ENCODE results near the gene MSL2.
"Not testable (repeated sequence)": the region's sequence is repeated elsewhere in the genome, so short reads cannot be mapped to it uniquely, and the experiment has no call there.

The MSL2 gene

GRCh38 chr3:136177876-136178275 is 18.3 kb downstream of the MSL2 start:
- Histone ChIP-seq H3K4me1 (0 out of 2 replicates have a peak, but pooled peaks cover 5% of the 10 kb centered on the region), H3K27me3 (no peaks in the 10 kb centered on the region), H3K36me3 (peaks cover 17% of the 10 kb centered on the region), H3K4me3 (no peak overlapping the region), H3K9me3 (peaks cover 26% of the 10 kb centered on the region), H3K4me2 (no peak overlapping the region), H3K27ac (no peak overlapping the region), H3K9ac (no peak overlapping the region), H4K20me1 (peaks cover 99% of the 10 kb centered on the region)
- TF ChIP-seq Cebpa-rat (IDR thresholded peaks at IDR 0.05) = no peak

GRCh38 chr3:136173939-136174490 is 22.1 kb downstream of the MSL2 start:
- Histone ChIP-seq H3K4me2 (no peak overlapping the region), H3K9me3 (peaks cover 23% of the 10 kb centered on the region), H3K36me3 (peaks cover 32% of the 10 kb centered on the region), H3K4me3 (no peak overlapping the region), H3K4me1 (peaks cover 25% of the 10 kb centered on the region), H4K20me1 (peaks cover 100% of the 10 kb centered on the region), H3K27me3 (no peaks in the 10 kb centered on the region), H3K27ac (no peak overlapping the region), H3K9ac (no peak overlapping the region)
- TF ChIP-seq Cebpa-rat (IDR thresholded peaks at IDR 0.05) = no peak

- H3K9ac ChIP-seq = no peak overlapping the region
- no peak overlapping the region for H3K4me3 ChIP-seq
- peaks cover 25% of the 10 kb centered on the region for H3K4me1 ChIP-seq
- peak overlapping the region; percentile 52 for H3K4me2 ChIP-seq
- H3K36me3 ChIP-seq = peaks cover 24% of the 10 kb centered on the region
- no peak for TF ChIP-seq Cebpa-rat (IDR thresholded peaks at IDR 0.05)
- H3K27ac ChIP-seq = no peak overlapping the region
- H4K20me1 ChIP-seq = peaks cover 100% of the 10 kb centered on the region
- H3K9me3 ChIP-seq = peaks cover 22% of the 10 kb centered on the region
- no peaks in the 10 kb centered on the region for H3K27me3 ChIP-seq
Measured at GRCh38 chr3:136171097-136171542, 25.0 kb downstream of the MSL2 start.

GRCh38 chr3:136168236-136168635 is 27.9 kb downstream of the MSL2 start:
- H3K4me1 ChIP-seq = peaks cover 41% of the 10 kb centered on the region
- peaks cover 29% of the 10 kb centered on the region; the same call in 1 of the 2 replicates for H3K36me3 ChIP-seq
- peaks cover 100% of the 10 kb centered on the region for H4K20me1 ChIP-seq
- not testable (repeated sequence) for H3K27ac ChIP-seq, H3K27me3 ChIP-seq, H3K4me3 ChIP-seq, H3K9ac ChIP-seq, H3K4me2 ChIP-seq
- peaks cover 31% of the 10 kb centered on the region for H3K9me3 ChIP-seq

GRCh38 chr3:136166507-136166906 is 29.6 kb downstream of the MSL2 start:
- Histone ChIP-seq H3K4me2 (no peak overlapping the region), H3K4me3 (no peak overlapping the region), H4K20me1 (peaks cover 100% of the 10 kb centered on the region), H3K9me3 (peaks cover 49% of the 10 kb centered on the region), H3K27ac (no peak overlapping the region), H3K4me1 (peaks cover 24% of the 10 kb centered on the region), H3K27me3 (no peaks in the 10 kb centered on the region), H3K9ac (no peak overlapping the region), H3K36me3 (peaks cover 33% of the 10 kb centered on the region)
- no peak for TF ChIP-seq Cebpa-rat (IDR thresholded peaks at IDR 0.05)

GRCh38 chr3:136163607-136164006 is 32.5 kb downstream of the MSL2 start:
- H4K20me1 ChIP-seq = peaks cover 98% of the 10 kb centered on the region
- H3K4me3 ChIP-seq, H3K27me3 ChIP-seq, H3K9ac ChIP-seq, H3K27ac ChIP-seq: not testable (repeated sequence)
- peaks cover 18% of the 10 kb centered on the region for H3K4me1 ChIP-seq
- peaks cover 25% of the 10 kb centered on the region for H3K36me3 ChIP-seq
- peaks cover 62% of the 10 kb centered on the region for H3K9me3 ChIP-seq
- H3K4me2 ChIP-seq = peak overlapping the region; percentile 40

GRCh38 chr3:136162322-136162721 is 33.8 kb downstream of the MSL2 start:
- Histone ChIP-seq H3K27ac (no peak overlapping the region), H3K4me2 (no peak overlapping the region), H3K4me1 (peaks cover 18% of the 10 kb centered on the region), H3K36me3 (peaks cover 25% of the 10 kb centered on the region), H3K4me3 (no peak overlapping the region), H3K9me3 (peaks cover 71% of the 10 kb centered on the region), H3K27me3 (no peaks in the 10 kb centered on the region), H3K9ac (no peak overlapping the region), H4K20me1 (peaks cover 98% of the 10 kb centered on the region)
- no peak for TF ChIP-seq Cebpa-rat (IDR thresholded peaks at IDR 0.05)

GRCh38 chr3:136161516-136161915 is 34.6 kb downstream of the MSL2 start:
- Histone ChIP-seq H4K20me1 (peaks cover 98% of the 10 kb centered on the region), H3K4me1 (peaks cover 18% of the 10 kb centered on the region), H3K9me3 (peaks cover 71% of the 10 kb centered on the region), H3K27ac (no peak overlapping the region), H3K9ac (no peak overlapping the region), H3K4me3 (no peak overlapping the region), H3K27me3 (no peaks in the 10 kb centered on the region), H3K4me2 (no peak overlapping the region), H3K36me3 (peaks cover 26% of the 10 kb centered on the region)
- TF ChIP-seq Cebpa-rat (IDR thresholded peaks at IDR 0.05) = no peak

- TF ChIP-seq Cebpa-rat (IDR thresholded peaks at IDR 0.05) = no peak
- no peak overlapping the region for H3K4me2 ChIP-seq
- peaks cover 100% of the 10 kb centered on the region for H4K20me1 ChIP-seq
- no peaks in the 10 kb centered on the region for H3K4me1 ChIP-seq
- peaks cover 58% of the 10 kb centered on the region for H3K36me3 ChIP-seq
- H3K9ac ChIP-seq = no peak overlapping the region
- no peaks in the 10 kb centered on the region for H3K27me3 ChIP-seq
- H3K4me3 ChIP-seq = no peak overlapping the region
- H3K27ac ChIP-seq = no peak overlapping the region
- 0 out of 2 replicates have a peak, but pooled peaks cover 2% of the 10 kb centered on the region for H3K9me3 ChIP-seq
Measured at GRCh38 chr3:136152963-136153362, 43.2 kb downstream of the MSL2 start.

GRCh38 chr3:136152176-136152843 is 43.8 kb downstream of the MSL2 start:
- peaks cover 100% of the 10 kb centered on the region for H4K20me1 ChIP-seq
- no peak overlapping the region for H3K4me2 ChIP-seq
- peaks cover 65% of the 10 kb centered on the region for H3K36me3 ChIP-seq
- H3K4me1 ChIP-seq = no peaks in the 10 kb centered on the region
- H3K27me3 ChIP-seq = no peaks in the 10 kb centered on the region
- no peaks in the 10 kb centered on the region for H3K9me3 ChIP-seq
- TF ChIP-seq Cebpa-rat (IDR thresholded peaks at IDR 0.05) = no peak
- no peak overlapping the region for H3K9ac ChIP-seq
- H3K27ac ChIP-seq = no peak overlapping the region
- H3K4me3 ChIP-seq = no peak overlapping the region
